ENCODE measurements around the gene IL1RL2.

IL1RL2 gene

GRCh38 chr2:102197389-102198137 is 10.7 kb downstream of the IL1RL2 start:
- DNase-seq: no peak

- DNase-seq: no peak
Measured at GRCh38 chr2:102200539-102200938, 13.7 kb downstream of the IL1RL2 start.

GRCh38 chr2:102204638-102205037 is 17.8 kb downstream of the IL1RL2 start:
- DNase-seq: no peak

- no peak for DNase-seq
Measured at GRCh38 chr2:102206666-102207341, 20.0 kb downstream of the IL1RL2 start.

- no peak for DNase-seq
Measured at GRCh38 chr2:102208774-102209173, 22.0 kb downstream of the IL1RL2 start.

GRCh38 chr2:102209474-102209873 is 22.7 kb downstream of the IL1RL2 start:
- DNase-seq: no peak

- DNase-seq: no peak
Measured at GRCh38 chr2:102217032-102217431, 30.2 kb downstream of the IL1RL2 start.

GRCh38 chr2:102224824-102225739 is 38.3 kb downstream of the IL1RL2 start:
- no peak for DNase-seq

- no peak for DNase-seq
Measured at GRCh38 chr2:102226171-102226570, 39.3 kb downstream of the IL1RL2 start.

GRCh38 chr2:102226612-102227391 is 40.0 kb downstream of the IL1RL2 start:
- no peak for DNase-seq

- DNase-seq: no peak
Measured at GRCh38 chr2:102229141-102229769, 42.4 kb downstream of the IL1RL2 start.

GRCh38 chr2:102230410-102230909 is 43.6 kb downstream of the IL1RL2 start:
- no peak for DNase-seq

- DNase-seq: no peak
Measured at GRCh38 chr2:102233132-102233884, 46.5 kb downstream of the IL1RL2 start.

GRCh38 chr2:102235042-102235473 is 48.2 kb downstream of the IL1RL2 start:
- DNase-seq: no peak

GRCh38 chr2:102235491-102235890 is 48.7 kb downstream of the IL1RL2 start:
- DNase-seq: peak in 1 of 2 donors; percentile 25

- DNase-seq: no peak
Measured at GRCh38 chr2:102236132-102236531, 49.3 kb downstream of the IL1RL2 start.

GRCh38 chr2:102237176-102237575 is 50.4 kb downstream of the IL1RL2 start:
- DNase-seq: no peak

- peak in 1 of 2 donors; percentile 26 for DNase-seq
Measured at GRCh38 chr2:102238039-102238756, 51.4 kb downstream of the IL1RL2 start.

- DNase-seq: no peak
Measured at GRCh38 chr2:102238778-102239177, 52.0 kb downstream of the IL1RL2 start.

GRCh38 chr2:102239344-102239743 is 52.5 kb downstream of the IL1RL2 start:
- DNase-seq: no peak
